Right lobe of liver (tissue), 6 donors: ENCODE results near the gene IGF2BP1. TPM values are rescaled to one million over a fixed set of nuclear protein-coding genes. Genes with fewer than 3 reads are reported as not detected.

Experiments used
- ATAC-seq, 4 donors: fragments of 200-7000 bp; cut with Tn5 transposase; one replicate each; pipeline ENCODE4 v1.9.1; 2020; ENCODE audit warnings: mild to moderate bottlenecking in 4 of 4, moderate library complexity in 4 of 4
- DNase-seq, 3 donors: peaks; one replicate each; pipeline ENCODE4 v3.0.0-alpha.2; 2020
- H3K27ac ChIP-seq, 3 donors: fragments of 200-600 bp; one replicate each; pipeline ENCODE4 v1.8.0; 2022
- H3K27me3 ChIP-seq, 2 donors: fragments of 200-600 bp; one replicate each; pipeline ENCODE4 v1.8.0; 2022
- H3K36me3 ChIP-seq, 4 donors: fragments of 200-600 bp; sonication (generic) in 1 of 4; one replicate each; pipeline versions ENCODE4 v1.5.1 to v1.8.0; 2017 to 2022; ENCODE audit warnings: control low read depth in 1 of 4
- H3K4me1 ChIP-seq, 4 donors: fragments of 200-600 bp; sonication (generic) in 1 of 4; one replicate each; pipeline versions ENCODE4 v1.5.1 to v1.8.0; 2017 to 2022; ENCODE audit warnings: control low read depth in 1 of 4
- H3K4me3 ChIP-seq, 3 donors: fragments of 200-600 bp; one replicate each; pipeline ENCODE4 v1.8.0; 2022
- H3K9me3 ChIP-seq, 4 donors: fragments of 200-600 bp; sonication (generic) in 1 of 4; one replicate each; pipeline versions ENCODE4 v1.5.1 to v1.8.0; 2017 to 2022; ENCODE audit warnings: control low read depth in 1 of 4
- POLR2A ChIP-seq: fragments of 450-650 bp; IDR thresholded peaks from one replicate; pipeline ENCODE4 v1.6.1; 2017; ENCODE audit warnings: antibody characterized with exemption, mild to moderate bottlenecking
- WGBS: methylation state at CpG from one replicate; pipeline ENCODE4 v1.1.6; 2018; ENCODE audit warnings: low coverage, low lambda C conversion rate; ENCODE audit not compliant: insufficient coverage; ENCODE audit errors: missing lambda C conversion rate; 5-methylcytosine and 5-hydroxymethylcytosine counted together
- intact Hi-C, 2 donors: fragments of 100-400 bp; cut with DNase I; formaldehyde crosslinking; loops; one replicate each; pipeline versions ENCODE4 v1.11.2 to v1.14.1; 2022
- total RNA-seq, 6 experiments: library from RNA; depleted of rRNA in 2 of 6; stranded (reverse); fragments of >200 nt in 2 of 6; fragmentation: NEBNext Ultra II Directional in 3 of 6; extraction: Animal tissue kit (Norgen Biotek cat#: 25700) in 3 of 6; gene quantifications; one replicate each; pipeline versions ENCODE4 v1.1.0 to v1.2.4, GENCODE V29; 2016 to 2023
- TF ChIP-seq, protein P1 (sequence below), 4 donors: fragments of 200-600 bp in 3 of 4; fragments of 450-650 bp in 1 of 4; IDR thresholded peaks; one replicate each; pipeline versions ENCODE4 v1.5.1 to v1.8.0; 2016 to 2022; ENCODE audit warnings: antibody characterized with exemption in 4 of 4, mild to moderate bottlenecking in 2 of 4
- donor health status: DM: no; HTN: yes; CAD: no.
- donor health status: DM: no; HTN: no; CAD: no.
- donor health status: DM: no; HTN: no; CAD: no.
- donor health status: DM: no; HTN: yes; CAD: no.
- donor health status: DM: no; HTN: yes; CAD: no.

Gene IGF2BP1
- total RNA-seq, 6 experiments from 2014 or later: 0.56 TPM; not detected in 5

DNA sequence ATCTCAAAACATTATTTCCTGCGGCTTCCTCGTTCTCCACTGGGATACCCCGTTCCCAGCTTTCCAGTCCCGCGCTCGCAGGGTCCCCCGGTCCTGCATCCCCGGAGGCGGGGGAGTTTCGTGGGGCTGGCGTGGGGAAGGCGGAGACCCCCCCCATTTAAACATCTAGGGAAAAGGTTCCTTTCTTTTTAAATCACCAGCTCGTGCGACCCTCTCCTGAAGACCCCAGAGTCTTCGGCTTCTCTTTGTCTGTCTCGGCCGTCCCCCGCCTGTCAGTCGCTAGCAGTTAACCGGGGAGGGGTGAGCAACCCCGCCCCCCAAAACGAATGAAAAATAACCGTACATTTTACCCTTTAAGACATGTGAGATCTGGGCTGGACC, 473 bp upstream of the IGF2BP1 start:
- peaks cover 0 to 2% (median 0%) of the 10 kb centered on the region in 4 donors for H3K4me1 ChIP-seq
- H3K9me3 ChIP-seq: no peaks in the 10 kb centered on the region
- TF ChIP-seq, protein P1, sequence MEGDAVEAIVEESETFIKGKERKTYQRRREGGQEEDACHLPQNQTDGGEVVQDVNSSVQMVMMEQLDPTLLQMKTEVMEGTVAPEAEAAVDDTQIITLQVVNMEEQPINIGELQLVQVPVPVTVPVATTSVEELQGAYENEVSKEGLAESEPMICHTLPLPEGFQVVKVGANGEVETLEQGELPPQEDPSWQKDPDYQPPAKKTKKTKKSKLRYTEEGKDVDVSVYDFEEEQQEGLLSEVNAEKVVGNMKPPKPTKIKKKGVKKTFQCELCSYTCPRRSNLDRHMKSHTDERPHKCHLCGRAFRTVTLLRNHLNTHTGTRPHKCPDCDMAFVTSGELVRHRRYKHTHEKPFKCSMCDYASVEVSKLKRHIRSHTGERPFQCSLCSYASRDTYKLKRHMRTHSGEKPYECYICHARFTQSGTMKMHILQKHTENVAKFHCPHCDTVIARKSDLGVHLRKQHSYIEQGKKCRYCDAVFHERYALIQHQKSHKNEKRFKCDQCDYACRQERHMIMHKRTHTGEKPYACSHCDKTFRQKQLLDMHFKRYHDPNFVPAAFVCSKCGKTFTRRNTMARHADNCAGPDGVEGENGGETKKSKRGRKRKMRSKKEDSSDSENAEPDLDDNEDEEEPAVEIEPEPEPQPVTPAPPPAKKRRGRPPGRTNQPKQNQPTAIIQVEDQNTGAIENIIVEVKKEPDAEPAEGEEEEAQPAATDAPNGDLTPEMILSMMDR (IDR thresholded peaks at IDR 0.05): no peak
- no peak for TF ChIP-seq POLR2A
- ATAC-seq (no peak), DNase-seq (no peak)
- intact Hi-C loops: no loop called here
- no peak overlapping the region for H3K27ac ChIP-seq
- no peak overlapping the region for H3K4me3 ChIP-seq
- no peaks in the 10 kb centered on the region for H3K36me3 ChIP-seq
- 3% methylated on average over 23 of the region's 23 CpGs for WGBS
- H3K27me3 ChIP-seq: peaks cover 22 to 68% of the 10 kb centered on the region in 2 donors

DNA sequence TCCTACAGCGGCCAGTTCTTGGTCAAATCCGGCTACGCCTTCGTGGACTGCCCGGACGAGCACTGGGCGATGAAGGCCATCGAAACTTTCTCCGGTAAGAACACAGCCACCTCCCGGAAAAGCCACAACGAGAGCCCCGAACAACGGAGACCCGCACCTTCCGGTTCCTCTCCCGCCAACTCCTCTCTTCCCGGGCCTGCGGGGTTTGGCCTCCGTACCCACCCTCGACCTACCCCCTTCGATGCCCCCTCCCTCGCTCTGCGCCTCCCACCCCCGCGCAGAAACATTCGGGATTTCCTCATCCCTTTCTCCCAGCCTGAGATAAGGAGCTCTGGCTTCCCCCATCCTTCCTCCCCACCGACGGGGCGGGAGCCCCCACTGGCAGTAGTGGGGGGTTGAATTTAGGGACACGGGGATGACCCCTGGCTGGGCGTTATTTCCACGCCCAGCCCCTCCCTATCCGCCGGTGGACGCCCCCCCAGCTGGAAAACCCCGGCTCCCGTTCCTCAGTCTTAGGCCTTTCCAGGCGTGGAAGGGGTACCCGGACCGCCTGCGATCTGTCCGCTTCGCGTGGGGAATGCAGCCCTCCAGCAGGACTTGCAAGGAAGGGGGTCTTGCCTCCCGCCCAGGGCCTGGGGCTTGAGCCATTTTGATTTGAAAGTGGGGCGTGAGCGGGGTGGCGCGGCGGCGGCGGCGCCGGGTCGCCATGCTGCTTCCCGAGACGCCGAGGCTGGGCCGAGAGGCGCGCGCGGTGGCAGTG, 822 bp downstream of the IGF2BP1 start:
- Histone ChIP-seq H3K9me3 (no peaks in the 10 kb centered on the region), H3K4me1 (peaks cover 0 to 2% (median 0%) of the 10 kb centered on the region in 4 donors), H3K36me3 (no peaks in the 10 kb centered on the region), H3K4me3 (no peak overlapping the region), H3K27ac (no peak overlapping the region), H3K27me3 (peaks cover 22 to 61% of the 10 kb centered on the region in 2 donors)
- DNase-seq: no peak
- intact Hi-C loops: no loop called here
- TF ChIP-seq, protein P1 (IDR thresholded peaks at IDR 0.05): no peak
- TF ChIP-seq POLR2A: no peak
- ATAC-seq: no peak
- 3% methylated on average over 32 of the region's 63 CpGs for WGBS

DNA sequence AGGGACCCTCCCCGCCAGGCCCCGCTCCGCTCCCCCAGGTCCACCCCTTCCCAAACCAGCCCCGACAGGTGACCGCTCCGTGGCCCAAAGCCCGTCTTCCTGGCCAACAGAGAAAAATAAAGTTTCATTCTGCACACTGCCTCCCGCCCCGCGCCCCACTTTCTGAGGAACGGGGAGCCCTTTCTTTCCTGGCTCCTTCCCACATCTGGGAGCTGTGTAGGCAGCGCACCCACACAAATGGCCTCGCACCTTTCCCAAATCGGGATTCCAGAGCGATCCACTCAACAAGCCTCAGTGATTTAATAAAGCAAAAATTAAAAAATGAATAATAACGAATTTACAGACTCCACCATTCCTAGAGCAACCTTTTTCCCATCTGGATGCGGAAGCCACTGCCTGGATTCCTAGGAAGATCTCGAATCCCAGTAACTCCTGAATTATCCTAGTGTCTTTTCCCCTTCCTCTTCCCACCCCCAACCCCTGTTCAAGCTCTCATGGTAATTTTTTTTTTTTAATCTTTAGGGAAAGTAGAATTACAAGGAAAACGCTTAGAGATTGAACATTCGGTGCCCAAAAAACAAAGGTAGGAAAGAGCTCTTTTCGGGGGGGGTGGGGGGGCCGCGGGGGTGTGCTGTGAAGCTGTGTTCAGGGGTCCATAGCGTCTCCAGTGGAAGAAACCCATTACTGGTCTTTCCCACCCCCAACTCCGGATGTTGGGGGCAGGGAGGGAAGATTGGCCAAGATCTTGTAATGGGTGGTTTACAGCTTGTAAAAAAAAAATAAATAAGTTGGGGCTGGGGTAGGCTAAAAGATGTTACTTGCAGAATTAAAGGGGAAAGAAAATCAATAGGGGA, 1.6 kb downstream of the IGF2BP1 start:
- Histone ChIP-seq H3K36me3 (no peaks in the 10 kb centered on the region), H3K4me1 (peaks cover 0 to 2% (median 0%) of the 10 kb centered on the region in 4 donors), H3K4me3 (no peak overlapping the region), H3K27ac (no peak overlapping the region), H3K9me3 (no peaks in the 10 kb centered on the region), H3K27me3 (peaks cover 22 to 56% of the 10 kb centered on the region in 2 donors)
- TF ChIP-seq, protein P1 (IDR thresholded peaks at IDR 0.05): no peak
- no peak for TF ChIP-seq POLR2A
- intact Hi-C loops: no loop called here
- 11% methylated on average over 18 of the region's 25 CpGs for WGBS
- ATAC-seq: no peak
- no peak for DNase-seq

DNA sequence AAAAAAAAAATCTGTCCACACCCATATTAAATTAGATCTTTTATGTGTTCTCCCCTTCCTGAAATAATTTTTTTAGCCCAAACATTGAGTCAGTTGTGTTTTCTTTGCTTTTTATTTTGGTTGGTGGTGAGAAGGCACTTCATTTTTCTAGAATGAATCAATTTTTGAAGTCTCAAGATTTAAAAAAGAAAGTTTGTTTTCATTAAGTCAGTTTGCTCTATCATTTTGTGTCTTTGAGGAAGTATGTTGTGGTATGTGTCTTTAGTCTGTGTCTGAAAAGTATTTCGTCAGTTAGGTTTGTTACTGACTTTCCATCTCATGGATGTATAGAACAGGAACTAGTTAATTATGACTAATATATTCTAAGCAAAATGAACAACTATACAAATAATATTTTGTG, 3.8 kb downstream of the IGF2BP1 start:
- no peak for TF ChIP-seq POLR2A
- TF ChIP-seq, protein P1 (IDR thresholded peaks at IDR 0.05): no peak
- Histone ChIP-seq H3K4me3 (no peak overlapping the region), H3K4me1 (peaks cover 0 to 2% (median 0%) of the 10 kb centered on the region in 4 donors), H3K9me3 (no peaks in the 10 kb centered on the region), H3K27ac (no peak overlapping the region), H3K27me3 (peaks cover 12 to 46% of the 10 kb centered on the region in 2 donors), H3K36me3 (no peaks in the 10 kb centered on the region)
- intact Hi-C loops: no loop called here
- no peak for DNase-seq
- ATAC-seq: no peak
- 50% methylated on average over 1 of the region's 1 CpG for WGBS
